Activated CD8-positive, alpha-beta T cell treated with anti-CD3 and anti-CD28 coated beads for 36 hours (primary cell): Measurements from ENCODE around the gene LRIG3. TPM values are rescaled to one million over a fixed set of nuclear protein-coding genes. Genes with fewer than 3 reads are reported as not detected.
"Not testable (repeated sequence)": the region's sequence is repeated elsewhere in the genome, so short reads cannot be mapped to it uniquely, and the experiment has no call there.

Source experiments
- ATAC-seq: fragments of 200-7000 bp; cut with Tn5 transposase; one replicate; pipeline ENCODE4 v1.10.0; 2021; ENCODE audit warnings: mild to moderate bottlenecking, moderate library complexity
- CTCF ChIA-PET: fragments of 350-600 bp; sonication (Branson Sonifier 250); formaldehyde crosslinking; loops from one replicate; lab custom pipeline; 2021; ENCODE audit warnings: antibody characterized with exemption; lab: Charles Lee
- POLR2A ChIA-PET: fragments of 350-600 bp; sonication (Branson Sonifier 250); formaldehyde crosslinking; loops from one replicate; lab custom pipeline; 2021; ENCODE audit warnings: antibody characterized with exemption; lab: Charles Lee
- DNase-seq: peaks from one replicate; pipeline ENCODE4 v3.0.0-alpha.2; 2020
- H3K27ac Mint-ChIP-seq: one replicate; pipeline ENCODE4 v1.8.0; 2021; ENCODE audit warnings: mild to moderate bottlenecking, mixed read lengths
- H3K27me3 Mint-ChIP-seq: one replicate; pipeline ENCODE4 v1.8.0; 2021; ENCODE audit warnings: mixed read lengths
- H3K36me3 Mint-ChIP-seq: one replicate; pipeline ENCODE4 v1.8.0; 2021; ENCODE audit warnings: low read depth, mixed read lengths
- H3K4me1 Mint-ChIP-seq: one replicate; pipeline ENCODE4 v1.8.0; 2021; ENCODE audit warnings: low read depth, mixed read lengths
- H3K4me3 Mint-ChIP-seq: one replicate; pipeline ENCODE4 v1.8.0; 2021; ENCODE audit warnings: mild to moderate bottlenecking, moderate library complexity, mixed read lengths
- H3K9me3 Mint-ChIP-seq: one replicate; pipeline ENCODE4 v1.8.0; 2021; ENCODE audit warnings: mixed read lengths
- intact Hi-C: fragments of 100-400 bp; cut with micrococcal nuclease; formaldehyde crosslinking; loops from one replicate; pipeline ENCODE4 v1.10.0; 2022
- total RNA-seq, 2 experiments: library from RNA; stranded (reverse); gene quantifications; one replicate each; pipeline ENCODE4 v1.2.3, GENCODE V29; 2021
- TF ChIP-seq, protein P1 (sequence below): fragments of 200-600 bp; IDR thresholded peaks from one replicate; pipeline ENCODE4 v1.8.0; 2022; ENCODE audit warnings: antibody characterized with exemption, mild to moderate bottlenecking

LRIG3 gene
- total RNA-seq, 2 experiments from 2014 or later = not detected

DNA sequence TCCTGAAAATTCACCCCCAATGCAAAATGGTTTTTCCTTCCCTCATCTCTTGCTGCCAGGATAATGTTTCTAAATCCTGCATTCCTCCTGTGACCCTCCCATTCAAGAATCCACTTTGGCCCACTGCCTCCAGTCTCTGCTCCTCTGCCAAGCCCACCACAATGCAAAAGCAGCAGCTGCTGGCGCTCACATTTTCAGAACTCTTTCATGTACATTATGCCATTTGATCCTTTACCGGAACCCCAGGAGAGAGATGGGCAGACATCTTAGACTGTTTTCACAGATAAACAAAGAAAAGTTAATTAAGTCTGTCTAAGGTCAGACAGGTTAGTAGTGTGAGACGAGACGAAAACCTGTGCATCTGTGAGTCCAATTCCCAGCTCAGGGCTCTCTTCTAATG, 12.9 kb downstream of the LRIG3 start:
- intact Hi-C loops = no loop called here
- ChIA-PET POLR2A (interaction anchor here (1.0 kb wide), 1 partner anchor 12 kb away, joined by 3 read pairs; no protein-coding TSS in a partner anchor), CTCF (interaction anchor here (1.3 kb wide), 1 partner anchor 23 kb away, joined by 3 read pairs; no protein-coding TSS in a partner anchor)
- H3K4me1 Mint-ChIP-seq = no peaks in the 10 kb centered on the region
- no peaks in the 10 kb centered on the region for H3K27me3 Mint-ChIP-seq
- no peaks in the 10 kb centered on the region for H3K36me3 Mint-ChIP-seq
- H3K9me3 Mint-ChIP-seq = peaks cover 2% of the 10 kb centered on the region
- no peak overlapping the region for H3K4me3 Mint-ChIP-seq
- ATAC-seq (no peak), DNase-seq (no peak)
- TF ChIP-seq, protein P1, sequence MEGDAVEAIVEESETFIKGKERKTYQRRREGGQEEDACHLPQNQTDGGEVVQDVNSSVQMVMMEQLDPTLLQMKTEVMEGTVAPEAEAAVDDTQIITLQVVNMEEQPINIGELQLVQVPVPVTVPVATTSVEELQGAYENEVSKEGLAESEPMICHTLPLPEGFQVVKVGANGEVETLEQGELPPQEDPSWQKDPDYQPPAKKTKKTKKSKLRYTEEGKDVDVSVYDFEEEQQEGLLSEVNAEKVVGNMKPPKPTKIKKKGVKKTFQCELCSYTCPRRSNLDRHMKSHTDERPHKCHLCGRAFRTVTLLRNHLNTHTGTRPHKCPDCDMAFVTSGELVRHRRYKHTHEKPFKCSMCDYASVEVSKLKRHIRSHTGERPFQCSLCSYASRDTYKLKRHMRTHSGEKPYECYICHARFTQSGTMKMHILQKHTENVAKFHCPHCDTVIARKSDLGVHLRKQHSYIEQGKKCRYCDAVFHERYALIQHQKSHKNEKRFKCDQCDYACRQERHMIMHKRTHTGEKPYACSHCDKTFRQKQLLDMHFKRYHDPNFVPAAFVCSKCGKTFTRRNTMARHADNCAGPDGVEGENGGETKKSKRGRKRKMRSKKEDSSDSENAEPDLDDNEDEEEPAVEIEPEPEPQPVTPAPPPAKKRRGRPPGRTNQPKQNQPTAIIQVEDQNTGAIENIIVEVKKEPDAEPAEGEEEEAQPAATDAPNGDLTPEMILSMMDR = no peak
- no peak overlapping the region for H3K27ac Mint-ChIP-seq

DNA sequence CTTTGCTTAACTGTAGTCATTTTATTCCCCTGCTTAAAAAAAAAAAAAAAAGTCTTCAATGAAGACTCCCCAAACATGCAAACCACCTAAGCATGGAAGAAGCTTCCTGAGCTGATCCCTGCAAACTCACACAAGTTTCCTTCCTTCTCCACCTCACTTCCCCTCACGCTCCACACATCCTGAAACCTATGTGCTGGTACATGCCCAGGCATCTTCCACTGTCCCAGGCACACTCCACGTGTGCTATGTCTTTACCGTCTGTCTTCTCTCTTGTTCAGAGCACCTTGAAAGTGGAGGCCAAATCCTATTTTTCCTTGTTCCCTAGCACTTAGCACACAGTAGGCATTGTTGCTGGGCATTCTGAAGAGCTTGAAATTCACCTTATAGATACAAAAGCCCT, 13.4 kb downstream of the LRIG3 start:
- H3K4me1 Mint-ChIP-seq = no peaks in the 10 kb centered on the region
- TF ChIP-seq, protein P1 = no peak
- H3K9me3 Mint-ChIP-seq = peaks cover 2% of the 10 kb centered on the region
- H3K27me3 Mint-ChIP-seq = no peaks in the 10 kb centered on the region
- ATAC-seq = no peak
- ChIA-PET CTCF (interaction anchor here (1.3 kb wide), 1 partner anchor 22 kb away, joined by 3 read pairs; no protein-coding TSS in a partner anchor), POLR2A (interaction anchor here (1.0 kb wide), 1 partner anchor 12 kb away, joined by 3 read pairs; no protein-coding TSS in a partner anchor)
- no peak for DNase-seq
- intact Hi-C loops = no loop called here
- H3K4me3 Mint-ChIP-seq = no peak overlapping the region
- no peak overlapping the region for H3K27ac Mint-ChIP-seq
- no peaks in the 10 kb centered on the region for H3K36me3 Mint-ChIP-seq

DNA sequence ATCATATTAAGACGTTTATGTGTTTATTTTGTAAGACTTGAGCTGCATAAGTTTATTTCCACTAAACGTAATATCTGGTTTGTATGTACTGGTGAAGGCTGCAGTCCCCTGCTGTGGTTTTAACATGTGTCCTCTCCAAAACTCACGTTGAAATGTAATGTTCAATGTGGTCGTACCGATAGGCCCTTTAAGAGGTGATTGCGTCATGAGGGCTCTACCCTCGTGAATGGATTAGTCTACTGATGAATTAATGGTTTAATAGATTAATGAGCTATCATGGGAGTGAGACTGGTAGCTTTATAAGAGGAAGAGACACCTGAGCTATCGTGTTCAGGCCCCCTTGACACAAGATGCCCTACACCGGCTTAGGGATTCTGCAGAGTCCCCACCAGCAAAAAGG, 14.9 kb downstream of the LRIG3 start:
- CTCF ChIA-PET = no interaction called here

DNA sequence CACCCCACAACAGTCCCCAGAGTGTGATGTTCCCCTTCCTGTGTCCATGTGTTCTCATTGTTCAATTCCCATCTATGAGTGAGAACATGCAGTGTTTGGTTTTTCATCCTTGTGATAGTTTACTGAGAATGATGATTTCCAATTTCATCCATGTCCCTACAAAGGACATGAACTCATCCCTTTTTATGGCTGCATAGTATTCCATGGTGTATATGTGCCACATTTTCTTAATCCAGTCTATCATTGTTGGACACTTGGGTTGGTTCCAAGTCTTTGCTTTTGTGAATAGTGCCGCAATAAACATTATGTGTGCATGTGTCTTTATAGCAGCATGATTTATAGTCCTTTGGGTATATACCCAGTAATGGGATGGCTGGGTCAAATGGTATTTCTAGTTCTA, 17.6 kb downstream of the LRIG3 start:
- H3K4me3 Mint-ChIP-seq, CTCF ChIA-PET, H3K27ac Mint-ChIP-seq, H3K36me3 Mint-ChIP-seq, POLR2A ChIA-PET, H3K4me1 Mint-ChIP-seq, H3K9me3 Mint-ChIP-seq, DNase-seq, intact Hi-C loops, H3K27me3 Mint-ChIP-seq, ATAC-seq: not testable (repeated sequence)

More for the DNA sequence above, 14.9 kb downstream of the LRIG3 start:
- TF ChIP-seq, protein P1 = no peak
- Mint-ChIP-seq H3K27me3 (no peaks in the 10 kb centered on the region), H3K36me3 (no peaks in the 10 kb centered on the region), H3K27ac (no peak overlapping the region), H3K4me1 (no peaks in the 10 kb centered on the region), H3K9me3 (peaks cover 2% of the 10 kb centered on the region), H3K4me3 (no peak overlapping the region)
- intact Hi-C loops = no loop called here
- DNase-seq (no peak), ATAC-seq (no peak)
- POLR2A ChIA-PET = no interaction called here

DNA sequence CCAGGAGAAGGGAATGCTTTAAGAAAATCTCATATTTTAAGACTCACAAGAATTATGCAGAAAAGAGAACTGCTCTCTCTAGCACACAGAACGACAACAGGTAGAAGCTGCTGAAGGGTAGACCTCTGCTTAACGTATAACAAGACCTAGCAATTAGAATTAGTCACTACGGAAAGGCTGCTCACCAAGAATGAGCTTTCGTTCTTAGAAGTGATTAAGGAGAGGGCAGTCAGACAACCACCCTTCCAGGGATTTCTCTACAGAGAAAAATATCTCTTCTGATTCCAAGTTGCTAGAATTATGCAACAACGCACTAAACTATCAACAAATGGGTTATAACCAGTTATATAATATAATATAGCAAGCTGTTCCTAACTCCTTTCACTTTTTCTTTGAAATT, 18.6 kb downstream of the LRIG3 start:
- ChIA-PET CTCF (no interaction called here), POLR2A (no interaction called here)
- Mint-ChIP-seq H3K27ac (no peak overlapping the region), H3K4me3 (no peak overlapping the region), H3K4me1 (no peaks in the 10 kb centered on the region), H3K36me3 (no peaks in the 10 kb centered on the region), H3K9me3 (peaks cover 2% of the 10 kb centered on the region), H3K27me3 (no peaks in the 10 kb centered on the region)
- intact Hi-C loops = no loop called here
- TF ChIP-seq, protein P1 = no peak
- no peak for DNase-seq
- ATAC-seq = no peak
